ENCODE results near the gene SLC22A1.

GRCh38 chr6:160190973-160191372, 69.4 kb downstream of the SLC22A1 start:
- TF ChIP-seq CTCF (IDR thresholded peaks at IDR 0.05; ENCODE audit: control extremely low read depth in 1 of 3, insufficient read depth in 1 of 3, low read depth in 1 of 3, low read length in 3 of 3) (no peak), ATF3 (IDR thresholded peaks at IDR 0.05; ENCODE audit: insufficient read depth, low read depth, low read length) (no peak), ATF2 (IDR thresholded peaks at IDR 0.05; ENCODE audit: low read length) (no peak), SIN3A (conservative IDR thresholded peaks at IDR 0.05 in 1 of 2, IDR thresholded peaks at IDR 0.05 in 1 of 2; ENCODE audit: low read depth in 1 of 2, low read length in 2 of 2) (no peak), JUND (IDR thresholded peaks at IDR 0.05; ENCODE audit: low read length) (no peak), EP300 (IDR thresholded peaks at IDR 0.05; ENCODE audit: borderline replicate concordance in 1 of 2, low read depth in 2 of 2, low read length in 2 of 2) (no peak), PHF8 (conservative IDR thresholded peaks at IDR 0.05; ENCODE audit: low read depth, low read length) (no peak), YY1 (IDR thresholded peaks at IDR 0.05; ENCODE audit: low read depth, low read length) (no peak)
